Measurements from ENCODE around the gene CEP97.
"Not testable (repeated sequence)": the region's sequence is repeated elsewhere in the genome, so short reads cannot be mapped to it uniquely, and the experiment has no call there.

The CEP97 gene

DNA sequence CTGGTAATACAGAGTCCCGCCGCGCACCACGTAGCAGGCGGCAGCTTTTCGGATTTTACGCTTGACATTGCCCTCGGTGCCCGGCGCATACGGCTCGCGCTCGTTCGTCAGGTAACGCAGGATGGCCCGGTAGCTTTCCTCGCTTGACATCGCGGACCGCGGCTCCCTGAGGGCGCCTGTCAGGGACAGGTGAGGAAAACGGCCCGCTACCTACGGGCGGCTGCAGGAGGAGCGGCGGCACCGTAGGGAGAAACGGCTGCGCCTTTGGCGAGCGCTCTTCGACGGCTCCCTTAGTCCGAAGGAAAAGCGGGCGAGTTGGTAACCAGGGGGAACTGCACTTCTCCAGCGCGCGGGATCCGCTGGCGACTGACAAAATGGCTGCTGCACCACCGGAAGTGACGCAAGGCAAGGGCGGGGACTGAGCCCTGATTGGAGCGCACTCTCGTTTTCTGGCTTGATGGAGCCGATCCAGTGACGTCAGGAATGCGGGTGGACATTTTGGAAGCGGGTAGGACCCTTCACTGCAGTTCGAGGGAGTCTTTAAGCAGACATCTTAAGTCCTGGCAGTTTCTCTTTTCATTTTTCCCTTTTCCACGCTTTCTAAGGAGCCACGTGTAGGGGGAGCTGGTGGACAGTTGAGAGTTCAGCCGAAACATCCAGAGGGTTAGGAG is 47.5 kb upstream of the CEP97 start, which contains the start of gene ZBTB11:
TSS of gene ZBTB11 (minus strand) at position 368 of the 671 bp plus-strand sequence. CDS start at position 150, 218 bp downstream.
- Histone ChIP-seq H3K4me2 (ENCODE audit: insufficient read depth, low read length) (peak within 1 kb of the TSS; percentile 94), H3K27ac (ENCODE audit: low read length) (peak within 1 kb of the TSS; percentile 91), H3K36me3 (ENCODE audit: insufficient read depth, low read length) (peaks cover 43% of the 10 kb centered on the region), H3K4me1 (ENCODE audit: insufficient read depth, low read length) (peaks cover 53% of the 10 kb centered on the region), H3K4me3 (ENCODE audit: low read depth in 1 of 2, low read length in 2 of 2) (peak within 1 kb of the TSS; percentile 100), H3K9ac (ENCODE audit: low read depth, low read length) (peak within 1 kb of the TSS; percentile 96), H3K9me3 (ENCODE audit: insufficient read depth, low read length, severe bottlenecking) (no peaks in the 10 kb centered on the region), H3K27me3 (ENCODE audit: insufficient read depth, low read length, poor library complexity) (no peaks in the 10 kb centered on the region), H4K20me1 (ENCODE audit: insufficient read depth, low read length) (peaks cover 41% of the 10 kb centered on the region), H3K79me2 (ENCODE audit: insufficient read depth, low read length) (peaks cover 76% of the 10 kb centered on the region), H2AFZ (ENCODE audit: low read depth, low read length) (peak within 1 kb of the TSS; percentile 95)
- TF ChIP-seq EZH2 (IDR thresholded peaks at IDR 0.05; ENCODE audit: borderline replicate concordance, low read depth, low read length, severe bottlenecking) (no peak), CTCF (IDR thresholded peaks at IDR 0.05; ENCODE audit: borderline replicate concordance, extremely low read depth, low read length, poor library complexity, severe bottlenecking) (peak; percentile 69)
- peak; percentile 74 for ATAC-seq (ENCODE audit: insufficient read depth, low read depth)
- DNase-seq = peak; percentile 99

DNA sequence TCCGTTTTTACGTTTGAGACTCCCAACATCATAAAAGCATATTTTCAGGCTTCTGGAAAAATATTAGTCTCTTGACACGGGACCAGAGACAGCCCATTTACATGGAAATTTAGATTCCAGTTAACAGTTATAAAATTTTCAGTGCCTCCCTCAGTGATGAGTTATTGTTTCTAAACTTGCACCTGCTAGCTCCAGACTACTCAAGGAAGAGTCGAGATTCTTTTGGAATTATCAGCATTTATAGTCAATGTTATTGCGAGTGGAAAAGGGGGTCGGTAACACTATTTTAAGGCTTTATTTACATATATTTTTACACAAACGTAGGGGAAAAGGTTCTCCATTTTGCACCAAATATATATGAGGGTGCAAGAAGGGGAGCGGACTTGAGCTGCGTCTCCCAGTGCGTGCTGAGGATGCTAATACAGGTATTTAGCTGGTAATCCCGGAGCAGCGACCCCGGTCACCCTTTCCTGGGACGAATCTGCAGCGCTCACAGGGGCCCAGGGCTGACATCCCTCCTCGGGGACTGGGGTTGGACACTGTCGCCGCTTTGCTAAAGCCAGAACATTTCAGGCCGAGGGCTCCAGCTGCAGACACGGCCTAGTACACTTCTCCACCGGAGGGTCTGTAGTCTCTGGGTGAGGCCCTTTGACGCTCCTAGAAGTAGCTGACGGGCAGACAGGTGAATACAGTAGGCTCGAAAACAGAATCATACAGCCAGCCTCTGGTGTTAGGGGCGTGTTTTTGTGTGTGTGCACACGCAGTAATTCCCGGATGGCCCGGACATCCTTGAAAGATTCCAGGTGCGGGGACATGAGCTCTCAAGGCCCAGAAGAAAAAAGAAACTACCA is 46.8 kb upstream of the CEP97 start:
- Histone ChIP-seq H3K4me3 (ENCODE audit: low read depth in 1 of 2, low read length in 2 of 2) (peak overlapping the region; percentile 18 to 100; a peak in 3 of 4 replicates), H2AFZ (ENCODE audit: low read depth, low read length) (peak overlapping the region; percentile 58), H3K4me2 (ENCODE audit: insufficient read depth, low read length) (peak overlapping the region; percentile 94), H3K27me3 (ENCODE audit: insufficient read depth, low read length, poor library complexity) (no peaks in the 10 kb centered on the region), H3K9me3 (ENCODE audit: insufficient read depth, low read length, severe bottlenecking) (no peaks in the 10 kb centered on the region), H3K36me3 (ENCODE audit: insufficient read depth, low read length) (peaks cover 48% of the 10 kb centered on the region), H3K4me1 (ENCODE audit: insufficient read depth, low read length) (peaks cover 57% of the 10 kb centered on the region), H4K20me1 (ENCODE audit: insufficient read depth, low read length) (peaks cover 42% of the 10 kb centered on the region), H3K27ac (ENCODE audit: low read length) (peak overlapping the region; percentile 48), H3K79me2 (ENCODE audit: insufficient read depth, low read length) (peaks cover 76% of the 10 kb centered on the region), H3K9ac (ENCODE audit: low read depth, low read length) (peak overlapping the region; percentile 54)
- TF ChIP-seq EZH2 (IDR thresholded peaks at IDR 0.05; ENCODE audit: borderline replicate concordance, low read depth, low read length, severe bottlenecking) (no peak), CTCF (IDR thresholded peaks at IDR 0.05; ENCODE audit: borderline replicate concordance, extremely low read depth, low read length, poor library complexity, severe bottlenecking) (no peak)
- ATAC-seq (ENCODE audit: insufficient read depth, low read depth) (no peak), DNase-seq (peak; percentile 26)

- not testable (repeated sequence) for H3K4me2 ChIP-seq (ENCODE audit: insufficient read depth, low read length); H3K4me3 ChIP-seq (ENCODE audit: low read depth in 1 of 2, low read length in 2 of 2); H3K9ac ChIP-seq (ENCODE audit: low read depth, low read length); H3K9me3 ChIP-seq (ENCODE audit: insufficient read depth, low read length, severe bottlenecking); H3K27me3 ChIP-seq (ENCODE audit: insufficient read depth, low read length, poor library complexity); DNase-seq; H2AFZ ChIP-seq (ENCODE audit: low read depth, low read length); H3K27ac ChIP-seq (ENCODE audit: low read length); ATAC-seq (ENCODE audit: insufficient read depth, low read depth)
- Histone ChIP-seq H3K4me1 (ENCODE audit: insufficient read depth, low read length) (peaks cover 63% of the 10 kb centered on the region), H3K36me3 (ENCODE audit: insufficient read depth, low read length) (peaks cover 54% of the 10 kb centered on the region), H4K20me1 (ENCODE audit: insufficient read depth, low read length) (peaks cover 44% of the 10 kb centered on the region), H3K79me2 (ENCODE audit: insufficient read depth, low read length) (peaks cover 76% of the 10 kb centered on the region)
These were observed 45.6 kb upstream of the CEP97 start for GRCh38 chr3:101678837-101679236.

DNA sequence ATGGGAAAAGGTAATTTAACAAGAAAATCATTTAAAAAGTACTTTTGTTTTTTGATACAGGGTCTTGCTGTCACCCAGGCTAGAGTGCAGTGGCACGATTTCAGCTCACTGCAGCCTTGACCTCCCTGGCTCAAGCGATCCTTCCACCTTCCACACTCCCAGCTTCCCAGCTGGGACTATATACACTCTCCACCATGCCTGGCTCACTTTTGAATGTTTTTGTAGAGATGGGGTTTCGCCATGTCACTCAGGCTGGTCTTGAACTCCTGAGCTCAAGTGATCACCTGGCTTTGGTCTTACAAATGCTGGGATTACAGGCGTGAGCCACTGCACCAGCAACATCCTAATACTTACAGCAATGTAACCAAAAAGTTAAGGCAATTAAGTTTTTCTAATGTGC is 43.9 kb upstream of the CEP97 start:
- ATAC-seq (ENCODE audit: insufficient read depth, low read depth) (no peak), DNase-seq (no peak)
- Histone ChIP-seq H3K9ac (ENCODE audit: low read depth, low read length) (no peak overlapping the region), H3K27me3 (ENCODE audit: insufficient read depth, low read length, poor library complexity) (no peaks in the 10 kb centered on the region), H4K20me1 (ENCODE audit: insufficient read depth, low read length) (peaks cover 47% of the 10 kb centered on the region), H3K27ac (ENCODE audit: low read length) (no peak overlapping the region), H3K4me2 (ENCODE audit: insufficient read depth, low read length) (no peak overlapping the region), H3K4me3 (ENCODE audit: low read depth in 1 of 2, low read length in 2 of 2) (no peak overlapping the region), H3K79me2 (ENCODE audit: insufficient read depth, low read length) (peaks cover 76% of the 10 kb centered on the region), H3K4me1 (ENCODE audit: insufficient read depth, low read length) (peaks cover 63% of the 10 kb centered on the region), H3K36me3 (ENCODE audit: insufficient read depth, low read length) (peaks cover 65% of the 10 kb centered on the region), H2AFZ (ENCODE audit: low read depth, low read length) (no peak overlapping the region), H3K9me3 (ENCODE audit: insufficient read depth, low read length, severe bottlenecking) (no peaks in the 10 kb centered on the region)
- TF ChIP-seq CTCF (IDR thresholded peaks at IDR 0.05; ENCODE audit: borderline replicate concordance, extremely low read depth, low read length, poor library complexity, severe bottlenecking) = no peak
- TF ChIP-seq EZH2 (IDR thresholded peaks at IDR 0.05; ENCODE audit: borderline replicate concordance, low read depth, low read length, severe bottlenecking) = no peak

Measured in DND-41 (cell line).